IPS DF 4.7 (cell line): Measurements from ENCODE around the gene CA5A.

Source experiments
- DNase-seq: peaks from one replicate; pipeline ENCODE4 v3.0.0-alpha.2; 2013; ENCODE audit warnings: low spot score; ENCODE audit errors: extremely low read depth

The CA5A gene

DNA sequence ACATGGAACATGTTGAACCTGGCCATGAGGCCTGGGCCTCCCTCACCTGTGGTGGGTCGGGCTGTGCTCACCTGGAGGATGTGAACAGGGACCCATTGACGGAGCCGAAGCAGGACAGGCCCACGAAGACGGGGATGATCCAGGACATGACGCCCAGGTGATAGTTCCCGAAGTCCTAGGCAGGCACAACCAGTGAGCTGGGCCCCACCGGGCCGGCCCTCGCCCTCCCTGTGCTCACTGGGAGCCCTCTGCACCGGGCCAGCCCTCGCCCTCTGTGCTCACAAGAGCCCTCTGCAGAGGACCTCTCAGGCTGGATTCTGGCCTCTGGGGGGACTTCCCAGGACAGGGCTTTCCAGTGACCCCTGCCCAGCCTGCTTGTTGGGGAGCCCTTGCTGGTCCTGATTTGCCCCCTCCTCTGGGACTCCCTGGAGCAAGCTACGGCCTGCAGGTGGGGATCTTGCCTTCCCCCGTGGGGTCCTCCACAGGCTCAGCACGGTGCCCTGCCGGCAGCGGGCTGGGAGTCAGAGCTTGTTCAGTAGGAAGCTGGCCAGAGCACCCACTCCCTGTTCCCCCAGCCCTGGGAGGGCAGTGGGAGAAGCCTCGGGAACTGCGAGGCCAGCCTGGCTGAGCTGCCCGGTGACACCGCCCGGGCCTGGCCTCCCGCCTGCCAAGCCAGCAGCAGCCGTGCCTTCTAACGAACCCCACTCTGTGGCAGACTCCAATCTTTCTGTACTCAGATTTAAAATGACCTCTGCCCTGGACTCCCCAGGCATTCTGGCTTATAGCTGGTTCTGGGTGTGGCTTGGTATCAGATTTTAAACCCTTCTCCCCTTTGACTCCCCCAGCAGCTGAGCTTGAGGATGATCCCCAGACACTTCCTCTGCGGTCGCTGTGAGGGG lies 97.4 kb downstream of the CA5A start:
- no peak for DNase-seq
